Uterus (tissue), 4 donors: ENCODE results near the gene TCF4. TPM values are rescaled to one million over a fixed set of nuclear protein-coding genes. Genes with fewer than 3 reads are reported as not detected.

Source experiments
- DNase-seq, 2 donors: peaks; one replicate each; pipeline ENCODE4 v3.0.0-alpha.2; 2019 to 2020
- H3K27ac ChIP-seq, 2 donors: fragments of 200-600 bp; sonication (generic); 1 replicate in 1 of 2; 2 replicates in 1 of 2; pipeline ENCODE4 v1.5.1; 2016 to 2018
- H3K27me3 ChIP-seq, 2 donors: fragments of 200-600 bp; sonication (generic); one replicate each; pipeline ENCODE4 v1.5.1; 2018 to 2019; ENCODE audit warnings: control low read depth in 1 of 2
- H3K36me3 ChIP-seq, 2 donors: fragments of 200-600 bp; sonication (generic); one replicate each; pipeline ENCODE4 v1.5.1; 2019; ENCODE audit warnings: control low read depth in 1 of 2
- H3K4me1 ChIP-seq, 2 donors: fragments of 200-600 bp; sonication (generic); one replicate each; pipeline ENCODE4 v1.5.1; 2018 to 2019; ENCODE audit warnings: control low read depth in 1 of 2
- H3K4me3 ChIP-seq, 2 donors: fragments of 200-600 bp; sonication (generic); 1 replicate in 1 of 2; 2 replicates in 1 of 2; pipeline ENCODE4 v1.5.1; 2018 to 2019; ENCODE audit warnings: mild to moderate bottlenecking in 1 of 2
- H3K9me3 ChIP-seq, 2 donors: fragments of 200-600 bp; sonication (generic); one replicate each; pipeline ENCODE4 v1.5.1; 2019; ENCODE audit warnings: control low read depth in 1 of 2
- POLR2A ChIP-seq, 2 donors: fragments of 450-650 bp; IDR thresholded peaks; one replicate each; pipeline ENCODE4 v1.6.1; 2016; ENCODE audit warnings: antibody characterized with exemption in 2 of 2, mild to moderate bottlenecking in 1 of 2, moderate library complexity in 1 of 2
- intact Hi-C: fragments of 100-400 bp; cut with DNase I; formaldehyde crosslinking; loops from one replicate; pipeline ENCODE4 v1.15.1; 2023; ENCODE audit warnings: low total_unique reads
- microRNA-seq: library from miRNA; unstranded; fragments of <30 nt; microRNA quantifications from one replicate; pipeline ENCODE4, GENCODE V29; 2016; ENCODE audit warnings: borderline microRNAs expressed, borderline replicate concordance
- small RNA-seq: library from RNA; depleted of rRNA; stranded (forward); fragments of <200 nt; gene quantifications from one replicate; pipeline ENCODE3, GENCODE V24; 2016
- total RNA-seq, 4 donors: library from RNA; depleted of rRNA in 3 of 4; stranded (reverse); fragments of >200 nt in 3 of 4; gene quantifications; one replicate each; pipeline versions ENCODE4 v1.1.0 to v1.2.4, GENCODE V29; 2014 to 2023
- TF ChIP-seq, protein P1 (sequence below), 4 experiments: fragments of 200-600 bp in 2 of 4; fragments of 450-650 bp in 2 of 4; sonication (generic) in 2 of 4; IDR thresholded peaks; one replicate each; pipeline ENCODE4 v1.5.1; 2016 to 2019; ENCODE audit warnings: antibody characterized with exemption in 4 of 4, mild to moderate bottlenecking in 2 of 4, moderate library complexity in 1 of 4
- donor health status: DM: yes; HTN: yes; CAD: no.

Gene TCF4
- total RNA-seq, 4 donors from 2014 or later: 123 to 514 (median 163) TPM

DNA sequence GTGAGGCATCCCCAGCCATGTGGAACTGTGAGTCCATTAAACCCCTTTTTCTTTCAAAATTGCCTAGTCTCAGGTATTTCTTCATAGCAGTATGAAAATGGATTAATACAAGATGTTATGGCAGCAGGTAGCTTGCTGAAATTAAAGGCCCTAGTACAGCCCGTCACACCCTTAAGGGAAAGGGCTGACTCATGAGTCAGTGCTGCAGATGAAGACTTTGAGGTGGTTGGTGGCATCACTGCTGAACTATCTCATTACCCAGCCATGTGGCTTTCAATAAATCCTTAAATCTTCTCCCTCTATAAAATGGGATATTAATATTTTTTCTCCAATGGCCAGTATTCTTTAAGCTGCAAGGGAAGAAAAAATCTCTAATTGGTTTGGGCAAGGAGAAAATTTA is 402.6 kb downstream of the TCF4 start:
- Histone ChIP-seq H3K27me3 (no peaks in the 10 kb centered on the region), H3K4me3 (no peak overlapping the region), H3K4me1 (no peaks in the 10 kb centered on the region), H3K27ac (no peak overlapping the region), H3K36me3 (no peaks in the 10 kb centered on the region), H3K9me3 (no peaks in the 10 kb centered on the region)
- TF ChIP-seq, protein P1, sequence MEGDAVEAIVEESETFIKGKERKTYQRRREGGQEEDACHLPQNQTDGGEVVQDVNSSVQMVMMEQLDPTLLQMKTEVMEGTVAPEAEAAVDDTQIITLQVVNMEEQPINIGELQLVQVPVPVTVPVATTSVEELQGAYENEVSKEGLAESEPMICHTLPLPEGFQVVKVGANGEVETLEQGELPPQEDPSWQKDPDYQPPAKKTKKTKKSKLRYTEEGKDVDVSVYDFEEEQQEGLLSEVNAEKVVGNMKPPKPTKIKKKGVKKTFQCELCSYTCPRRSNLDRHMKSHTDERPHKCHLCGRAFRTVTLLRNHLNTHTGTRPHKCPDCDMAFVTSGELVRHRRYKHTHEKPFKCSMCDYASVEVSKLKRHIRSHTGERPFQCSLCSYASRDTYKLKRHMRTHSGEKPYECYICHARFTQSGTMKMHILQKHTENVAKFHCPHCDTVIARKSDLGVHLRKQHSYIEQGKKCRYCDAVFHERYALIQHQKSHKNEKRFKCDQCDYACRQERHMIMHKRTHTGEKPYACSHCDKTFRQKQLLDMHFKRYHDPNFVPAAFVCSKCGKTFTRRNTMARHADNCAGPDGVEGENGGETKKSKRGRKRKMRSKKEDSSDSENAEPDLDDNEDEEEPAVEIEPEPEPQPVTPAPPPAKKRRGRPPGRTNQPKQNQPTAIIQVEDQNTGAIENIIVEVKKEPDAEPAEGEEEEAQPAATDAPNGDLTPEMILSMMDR (IDR thresholded peaks at IDR 0.05): no peak
- no peak for TF ChIP-seq POLR2A (IDR thresholded peaks at IDR 0.05)
- intact Hi-C loops: no loop called here
- no peak for DNase-seq

DNA sequence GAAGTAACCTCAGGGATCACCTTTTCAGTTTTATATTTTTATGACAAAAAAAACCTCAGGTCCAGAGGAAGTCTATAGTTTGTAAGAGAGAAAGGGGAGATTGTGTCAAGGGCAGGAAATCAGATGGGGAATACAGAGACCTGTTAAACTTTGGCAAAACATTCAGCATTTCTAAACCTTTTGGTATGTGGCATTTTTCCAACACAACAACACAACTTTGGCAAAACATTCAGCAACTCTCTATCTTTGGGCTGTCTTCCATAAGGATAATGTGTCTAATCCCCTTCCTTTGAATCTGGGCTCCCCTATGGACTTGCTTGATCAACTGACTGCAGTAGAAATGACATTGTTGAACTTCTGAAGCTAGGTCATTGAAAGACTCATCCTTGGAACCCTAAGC is 408.2 kb downstream of the TCF4 start:
- intact Hi-C loops: no loop called here
- Histone ChIP-seq H3K4me3 (no peak overlapping the region), H3K27me3 (no peaks in the 10 kb centered on the region), H3K27ac (no peak overlapping the region), H3K36me3 (no peaks in the 10 kb centered on the region), H3K4me1 (no peaks in the 10 kb centered on the region), H3K9me3 (no peaks in the 10 kb centered on the region)
- DNase-seq: no peak
- TF ChIP-seq POLR2A (IDR thresholded peaks at IDR 0.05): no peak
- TF ChIP-seq, protein P1 (IDR thresholded peaks at IDR 0.05): no peak

GRCh38 chr18:55179425-55179824 is 408.6 kb downstream of the TCF4 start:
- H3K4me1 ChIP-seq: no peaks in the 10 kb centered on the region
- intact Hi-C loops: no loop called here
- no peak overlapping the region for H3K27ac ChIP-seq
- H3K27me3 ChIP-seq: no peaks in the 10 kb centered on the region
- TF ChIP-seq, protein P1 (IDR thresholded peaks at IDR 0.05): no peak
- TF ChIP-seq POLR2A (IDR thresholded peaks at IDR 0.05): no peak
- no peaks in the 10 kb centered on the region for H3K9me3 ChIP-seq
- H3K36me3 ChIP-seq: no peaks in the 10 kb centered on the region
- no peak overlapping the region for H3K4me3 ChIP-seq
- no peak for DNase-seq

DNA sequence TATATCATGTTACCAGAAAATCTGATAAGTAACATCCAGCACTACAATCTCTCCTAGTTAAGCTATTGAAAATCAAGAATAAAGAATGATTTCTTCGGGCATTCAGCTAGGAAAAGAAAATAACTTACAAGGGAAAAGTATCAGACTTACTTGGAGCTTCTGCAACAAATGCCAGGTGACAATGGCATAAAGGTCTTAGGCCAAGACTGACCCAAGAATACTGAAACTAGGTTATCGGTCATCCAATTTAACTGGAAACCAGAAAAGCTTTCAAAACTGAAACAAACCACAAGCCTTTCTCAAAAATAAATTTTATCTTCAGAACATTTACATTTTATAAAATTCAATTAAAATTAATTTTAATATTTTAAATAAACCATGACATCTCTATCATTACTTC is 414.7 kb downstream of the TCF4 start:
- H3K4me1 ChIP-seq: no peaks in the 10 kb centered on the region
- intact Hi-C loops: no loop called here
- no peak for DNase-seq
- no peaks in the 10 kb centered on the region for H3K36me3 ChIP-seq
- no peak overlapping the region for H3K27ac ChIP-seq
- H3K4me3 ChIP-seq: no peak overlapping the region
- no peaks in the 10 kb centered on the region for H3K27me3 ChIP-seq
- H3K9me3 ChIP-seq: no peaks in the 10 kb centered on the region
- TF ChIP-seq, protein P1 (IDR thresholded peaks at IDR 0.05): no peak
- no peak for TF ChIP-seq POLR2A (IDR thresholded peaks at IDR 0.05)

Small RNA genes within 50 kb of the gene (microRNA-seq; reads per million reads assigned to microRNA genes)
- not detected for gene MIR4529

Small RNA genes within 50 kb of the gene (small RNA-seq; reads per million reads assigned to genes)
- not detected for gene MIR4529
